Neural progenitor cell (in vitro differentiated cells): Measurements from ENCODE around the gene LUZP2. TPM values are rescaled to one million over a fixed set of nuclear protein-coding genes. Genes with fewer than 3 reads are reported as not detected.

Experiments
- DNase-seq: peaks from one replicate; pipeline ENCODE4 v3.0.0-alpha.2; 2016; ENCODE audit warnings: low spot score
- H2AFZ ChIP-seq: fragments of 200-600 bp; sonication (generic); replicated peaks from 2 replicates; pipeline ENCODE4 v1.6.1; 2016; ENCODE audit warnings: antibody characterized with exemption
- H3F3A ChIP-seq: fragments of 200-600 bp; sonication (generic); 2 replicates; pipeline ENCODE4 v1.6.1; 2016; ENCODE audit warnings: antibody characterized with exemption, low read depth
- H3K27ac ChIP-seq: fragments of 200-600 bp; sonication (generic); 2 replicates; pipeline ENCODE4 v1.5.1; 2016; ENCODE audit warnings: mild to moderate bottlenecking
- H3K27me3 ChIP-seq: fragments of 200-600 bp; sonication (generic); 2 replicates; pipeline ENCODE4 v1.6.1; 2016; ENCODE audit warnings: mild to moderate bottlenecking, moderate library complexity
- H3K36me3 ChIP-seq: fragments of 200-600 bp; sonication (generic); 2 replicates; pipeline ENCODE4 v1.5.1; 2016
- H3K4me1 ChIP-seq: fragments of 200-600 bp; sonication (generic); 2 replicates; pipeline ENCODE4 v1.6.1; 2016; ENCODE audit warnings: mixed run types
- H3K4me2 ChIP-seq: fragments of 200-600 bp; sonication (generic); 2 replicates; pipeline ENCODE4 v1.6.1; 2016
- H3K4me3 ChIP-seq: fragments of 200-600 bp; sonication (generic); 2 replicates; pipeline ENCODE4 v1.5.1; 2016
- H3K79me2 ChIP-seq: fragments of 200-600 bp; sonication (generic); 2 replicates; pipeline ENCODE4 v1.6.1; 2016; ENCODE audit warnings: low read depth
- H3K9ac ChIP-seq: fragments of 200-600 bp; sonication (generic); 2 replicates; pipeline ENCODE4 v1.6.1; 2016
- H3K9me3 ChIP-seq: fragments of 200-600 bp; sonication (generic); 2 replicates; pipeline ENCODE4 v1.5.1; 2016; ENCODE audit warnings: low read depth
- H4K20me1 ChIP-seq: fragments of 200-600 bp; sonication (generic); 2 replicates; pipeline ENCODE4 v1.6.1; 2016; ENCODE audit warnings: low read depth
- H3K27ac Mint-ChIP-seq: 3 replicates; pipeline ENCODE4 v1.8.0; 2021; ENCODE audit warnings: mixed read lengths
- H3K27me3 Mint-ChIP-seq: 2 replicates; pipeline ENCODE4 v1.8.0; 2022; ENCODE audit warnings: low read depth, mild to moderate bottlenecking, inconsistent platforms, moderate library complexity, mixed read lengths; ENCODE audit not compliant: insufficient read depth
- H3K36me3 Mint-ChIP-seq: 3 replicates; pipeline ENCODE4 v1.8.0; 2021; ENCODE audit warnings: mixed read lengths
- H3K4me1 Mint-ChIP-seq: 3 replicates; pipeline ENCODE4 v1.8.0; 2021; ENCODE audit warnings: mixed read lengths
- H3K4me3 Mint-ChIP-seq: 3 replicates; pipeline ENCODE4 v1.8.0; 2021; ENCODE audit warnings: mild to moderate bottlenecking, moderate library complexity, mixed read lengths
- H3K9me3 Mint-ChIP-seq: 3 replicates; pipeline ENCODE4 v1.8.0; 2020; ENCODE audit warnings: mixed read lengths
- EZH2 ChIP-seq: fragments of 200-600 bp; sonication (generic); IDR thresholded peaks from 2 replicates; pipeline ENCODE4 v1.6.1; 2017; ENCODE audit warnings: antibody characterized with exemption, mild to moderate bottlenecking, moderate library complexity
- EZH2phosphoT487 ChIP-seq: fragments of 200-600 bp; sonication (generic); IDR thresholded peaks from 2 replicates; pipeline ENCODE4 v1.6.1; 2017; ENCODE audit warnings: antibody characterized with exemption
- total RNA-seq: library from RNA; depleted of rRNA; stranded (reverse); fragments of >200 nt; gene quantifications from 2 replicates; pipeline ENCODE4 v1.2.3, GENCODE V29; 2015; ENCODE audit warnings: low replicate concordance
- TF ChIP-seq, protein P1 (sequence below): fragments of 200-600 bp; sonication (generic); IDR thresholded peaks from 2 replicates; pipeline ENCODE4 v1.5.1; 2017; ENCODE audit warnings: antibody characterized with exemption, mild to moderate bottlenecking

The LUZP2 gene
- total RNA-seq, 1 donor from 2014 or later, result 2.5 TPM

DNA sequence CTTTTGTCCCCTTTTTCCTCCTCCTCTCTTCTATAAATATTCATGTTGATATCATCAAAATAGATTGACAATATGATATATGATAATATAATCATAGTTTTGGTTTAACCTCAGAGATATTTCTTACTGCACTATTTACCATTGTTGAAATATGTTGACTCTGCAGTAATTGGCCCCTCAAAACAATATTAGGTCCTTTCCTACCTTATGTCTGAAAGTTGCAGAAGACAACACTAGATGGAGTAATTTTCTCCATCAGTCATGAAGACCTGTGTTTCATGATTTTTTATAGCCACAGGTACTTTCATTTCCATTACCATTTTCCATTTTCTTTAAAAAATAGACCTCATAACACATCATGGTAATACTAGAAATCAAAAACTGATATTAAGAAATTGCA is 284.4 kb downstream of the LUZP2 start:
- Mint-ChIP-seq H3K4me1 (no peaks in the 10 kb centered on the region), H3K27me3 (no peaks in the 10 kb centered on the region), H3K27ac (no peak overlapping the region), H3K9me3 (no peaks in the 10 kb centered on the region), H3K36me3 (no peaks in the 10 kb centered on the region), H3K4me3 (no peak overlapping the region)
- DNase-seq, result no peak
- Histone ChIP-seq H3K4me1 (no peaks in the 10 kb centered on the region), H3K79me2 (no peaks in the 10 kb centered on the region), H3K27me3 (no peaks in the 10 kb centered on the region), H3K4me3 (no peak overlapping the region), H4K20me1 (no peaks in the 10 kb centered on the region), H3F3A (no peaks in the 10 kb centered on the region), H3K9ac (no peak overlapping the region), H3K9me3 (no peaks in the 10 kb centered on the region), H3K36me3 (no peaks in the 10 kb centered on the region), H3K27ac (no peak overlapping the region), H3K4me2 (no peak overlapping the region), H2AFZ (no peak overlapping the region)
- TF ChIP-seq, protein P1, sequence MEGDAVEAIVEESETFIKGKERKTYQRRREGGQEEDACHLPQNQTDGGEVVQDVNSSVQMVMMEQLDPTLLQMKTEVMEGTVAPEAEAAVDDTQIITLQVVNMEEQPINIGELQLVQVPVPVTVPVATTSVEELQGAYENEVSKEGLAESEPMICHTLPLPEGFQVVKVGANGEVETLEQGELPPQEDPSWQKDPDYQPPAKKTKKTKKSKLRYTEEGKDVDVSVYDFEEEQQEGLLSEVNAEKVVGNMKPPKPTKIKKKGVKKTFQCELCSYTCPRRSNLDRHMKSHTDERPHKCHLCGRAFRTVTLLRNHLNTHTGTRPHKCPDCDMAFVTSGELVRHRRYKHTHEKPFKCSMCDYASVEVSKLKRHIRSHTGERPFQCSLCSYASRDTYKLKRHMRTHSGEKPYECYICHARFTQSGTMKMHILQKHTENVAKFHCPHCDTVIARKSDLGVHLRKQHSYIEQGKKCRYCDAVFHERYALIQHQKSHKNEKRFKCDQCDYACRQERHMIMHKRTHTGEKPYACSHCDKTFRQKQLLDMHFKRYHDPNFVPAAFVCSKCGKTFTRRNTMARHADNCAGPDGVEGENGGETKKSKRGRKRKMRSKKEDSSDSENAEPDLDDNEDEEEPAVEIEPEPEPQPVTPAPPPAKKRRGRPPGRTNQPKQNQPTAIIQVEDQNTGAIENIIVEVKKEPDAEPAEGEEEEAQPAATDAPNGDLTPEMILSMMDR, result peak; percentile 15
- no peak for TF ChIP-seq EZH2
- TF ChIP-seq EZH2phosphoT487, result no peak

DNA sequence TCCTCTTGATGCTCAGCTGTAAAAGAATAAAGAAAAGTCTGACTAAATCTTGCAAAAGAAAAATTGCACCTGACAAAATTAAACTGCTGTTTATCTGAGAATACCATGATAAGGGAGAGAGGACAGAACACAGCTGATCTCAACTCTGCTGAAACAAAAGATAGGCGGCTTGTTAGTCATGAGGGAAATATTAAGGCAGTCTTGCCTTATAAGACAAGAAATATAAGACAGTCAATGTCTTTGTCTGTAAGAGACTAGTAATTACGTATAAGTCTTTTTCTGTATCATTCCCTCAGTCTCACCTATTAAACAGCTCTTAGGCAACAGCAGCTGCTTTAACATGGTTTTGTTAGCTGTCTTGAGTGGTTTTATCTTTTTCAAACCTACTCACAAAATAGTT is 296.6 kb downstream of the LUZP2 start:
- Histone ChIP-seq H3K4me2 (no peak overlapping the region), H3K27me3 (no peaks in the 10 kb centered on the region), H3K4me1 (no peaks in the 10 kb centered on the region), H3K9ac (no peak overlapping the region), H3K36me3 (no peaks in the 10 kb centered on the region), H2AFZ (no peak overlapping the region), H4K20me1 (no peaks in the 10 kb centered on the region), H3K79me2 (no peaks in the 10 kb centered on the region), H3K9me3 (no peaks in the 10 kb centered on the region), H3K27ac (no peak overlapping the region), H3F3A (no peaks in the 10 kb centered on the region), H3K4me3 (no peak overlapping the region)
- Mint-ChIP-seq H3K27me3 (no peaks in the 10 kb centered on the region), H3K27ac (no peak overlapping the region), H3K36me3 (no peaks in the 10 kb centered on the region), H3K9me3 (no peaks in the 10 kb centered on the region), H3K4me3 (no peak overlapping the region), H3K4me1 (peaks cover 5% of the 10 kb centered on the region)
- TF ChIP-seq, protein P1, result no peak
- TF ChIP-seq EZH2phosphoT487, result no peak
- no peak for TF ChIP-seq EZH2
- DNase-seq, result no peak

DNA sequence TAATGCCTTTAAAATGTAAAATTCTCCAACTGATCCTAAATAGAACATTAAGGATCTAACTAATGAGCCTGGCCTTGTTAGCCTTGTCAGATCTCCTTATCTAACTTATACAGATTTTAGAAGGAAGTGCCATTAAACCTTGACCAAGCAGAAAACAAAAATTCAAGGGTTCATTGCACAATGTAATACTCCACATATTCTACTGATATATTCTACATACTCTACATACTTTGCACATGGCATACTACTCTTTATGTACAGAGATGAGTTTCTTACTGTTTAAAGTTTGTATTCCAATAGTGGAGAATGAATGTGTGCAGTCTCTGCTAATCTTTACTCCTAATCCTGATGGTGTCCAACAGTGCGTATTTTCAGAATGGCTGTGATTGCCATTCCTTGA is 297.2 kb downstream of the LUZP2 start:
- Histone ChIP-seq H3K27ac (no peak overlapping the region), H3K4me3 (no peak overlapping the region), H4K20me1 (no peaks in the 10 kb centered on the region), H3K4me2 (no peak overlapping the region), H3K79me2 (no peaks in the 10 kb centered on the region), H2AFZ (no peak overlapping the region), H3K27me3 (no peaks in the 10 kb centered on the region), H3F3A (no peaks in the 10 kb centered on the region), H3K9me3 (no peaks in the 10 kb centered on the region), H3K36me3 (no peaks in the 10 kb centered on the region), H3K9ac (no peak overlapping the region), H3K4me1 (no peaks in the 10 kb centered on the region)
- no peaks in the 10 kb centered on the region for H3K9me3 Mint-ChIP-seq
- no peak for TF ChIP-seq EZH2
- no peak for TF ChIP-seq EZH2phosphoT487
- TF ChIP-seq, protein P1, result no peak
- no peak overlapping the region for H3K4me3 Mint-ChIP-seq
- no peak for DNase-seq
- H3K36me3 Mint-ChIP-seq, result no peaks in the 10 kb centered on the region
- H3K4me1 Mint-ChIP-seq, result peaks cover under 1% of the 10 kb centered on the region
- H3K27me3 Mint-ChIP-seq, result no peaks in the 10 kb centered on the region
- no peak overlapping the region for H3K27ac Mint-ChIP-seq

DNA sequence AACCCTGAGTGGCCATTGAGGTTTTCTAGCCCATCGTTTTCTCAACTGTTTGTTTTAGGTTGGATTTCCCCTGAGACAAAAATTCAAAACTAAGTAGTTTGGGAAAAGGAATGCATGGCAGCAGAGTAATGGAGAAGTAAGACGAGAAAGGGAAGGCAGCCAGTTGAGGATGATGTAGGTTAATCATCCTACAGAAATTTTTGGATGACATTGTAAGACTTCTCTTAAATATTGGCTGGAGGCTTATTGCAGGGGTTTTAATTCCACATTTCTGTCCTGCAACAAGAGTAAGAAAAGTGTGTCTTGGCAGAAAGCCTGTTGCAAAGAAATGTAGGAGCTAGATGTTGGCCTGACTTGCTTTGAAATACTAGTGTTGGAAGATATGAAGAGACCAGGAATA is 308.8 kb downstream of the LUZP2 start:
- H3K79me2 ChIP-seq, result no peaks in the 10 kb centered on the region
- H3K9ac ChIP-seq, result no peak overlapping the region
- H3K4me3 ChIP-seq, result no peak overlapping the region
- no peaks in the 10 kb centered on the region for H3K4me1 ChIP-seq
- no peak overlapping the region for H3K4me3 Mint-ChIP-seq
- no peak overlapping the region for H2AFZ ChIP-seq
- H4K20me1 ChIP-seq, result no peaks in the 10 kb centered on the region
- no peak for DNase-seq
- TF ChIP-seq EZH2phosphoT487 (no peak), EZH2 (no peak)
- TF ChIP-seq, protein P1, result no peak
- no peaks in the 10 kb centered on the region for H3K9me3 ChIP-seq
- no peak overlapping the region for H3K27ac Mint-ChIP-seq
- H3K9me3 Mint-ChIP-seq, result peaks cover 2% of the 10 kb centered on the region
- no peaks in the 10 kb centered on the region for H3K27me3 Mint-ChIP-seq
- H3F3A ChIP-seq, result no peaks in the 10 kb centered on the region
- no peaks in the 10 kb centered on the region for H3K36me3 Mint-ChIP-seq
- H3K4me1 Mint-ChIP-seq, result no peaks in the 10 kb centered on the region
- no peaks in the 10 kb centered on the region for H3K36me3 ChIP-seq
- no peak overlapping the region for H3K27ac ChIP-seq
- no peaks in the 10 kb centered on the region for H3K27me3 ChIP-seq
- no peak overlapping the region for H3K4me2 ChIP-seq
